Activated CD4-positive, alpha-beta memory T cell treated with anti-CD3 and anti-CD28 coated beads, Interleukin-2, amount 10 ng/mL, durations not matched to agents 7 days and 5 days (primary cell): ENCODE measurements around the gene MAP3K5. TPM values are rescaled to one million over a fixed set of nuclear protein-coding genes. Genes with fewer than 3 reads are reported as not detected.
A peak's percentile ranks its signal among the peaks of the same experiment; 100 is the strongest.
"Not testable (repeated sequence)": the region's sequence is repeated elsewhere in the genome, so short reads cannot be mapped to it uniquely, and the experiment has no call there.

ENCODE experiments used
- CTCF ChIA-PET: fragments of 350-600 bp; sonication (Branson Sonifier 250); formaldehyde crosslinking; loops from one replicate; lab custom pipeline; 2021; ENCODE audit warnings: antibody characterized with exemption, inconsistent platforms; lab: Charles Lee
- POLR2A ChIA-PET: fragments of 350-600 bp; sonication (Branson Sonifier 250); formaldehyde crosslinking; loops from one replicate; lab custom pipeline; 2021; ENCODE audit warnings: antibody characterized with exemption; lab: Charles Lee
- DNase-seq: peaks from one replicate; pipeline ENCODE4 v3.0.0-alpha.2; 2020
- H3K27ac Mint-ChIP-seq: one replicate; pipeline ENCODE4 v1.8.0; 2021; ENCODE audit warnings: mild to moderate bottlenecking, mixed read lengths
- H3K27me3 Mint-ChIP-seq: one replicate; pipeline ENCODE4 v1.8.0; 2021; ENCODE audit warnings: mixed read lengths
- H3K36me3 Mint-ChIP-seq: one replicate; pipeline ENCODE4 v1.8.0; 2021; ENCODE audit warnings: low read depth, mixed read lengths
- H3K4me1 Mint-ChIP-seq: one replicate; pipeline ENCODE4 v1.8.0; 2021; ENCODE audit warnings: mixed read lengths
- H3K4me3 Mint-ChIP-seq: one replicate; pipeline ENCODE4 v1.8.0; 2021; ENCODE audit warnings: mild to moderate bottlenecking, mixed read lengths
- H3K9me3 Mint-ChIP-seq: one replicate; pipeline ENCODE4 v1.8.0; 2021; ENCODE audit warnings: mixed read lengths
- total RNA-seq, 2 experiments: library from RNA; stranded (reverse); gene quantifications; one replicate each; pipeline ENCODE4 v1.2.3, GENCODE V29; 2021

MAP3K5 gene
- total RNA-seq, 2 experiments from 2014 or later, result 25.4 to 25.9 TPM

- peak overlapping the region; percentile 88 for H3K4me3 Mint-ChIP-seq
- peaks cover 60% of the 10 kb centered on the region for H3K4me1 Mint-ChIP-seq
- not testable (repeated sequence) for H3K27me3 Mint-ChIP-seq, DNase-seq, H3K9me3 Mint-ChIP-seq
- ChIA-PET POLR2A (interaction anchor here (0.7 to 10.1 kb wide), 10 partner anchors 27 to 500 kb away, joined by 3 to 237 read pairs (median 36); partner anchors contain the start of gene BCLAF1), CTCF (interaction anchor here (0.6 to 8.6 kb wide), 7 partner anchors 25 to 142 kb away, joined by 3 to 600 read pairs (median 4); no protein-coding TSS in a partner anchor)
- peak overlapping the region; percentile 88 for H3K27ac Mint-ChIP-seq
- H3K36me3 Mint-ChIP-seq, result peaks cover 31% of the 10 kb centered on the region
Observed at GRCh38 chr6:136789440-136789839, 2.8 kb downstream of the MAP3K5 start.

- peaks cover 42% of the 10 kb centered on the region for H3K36me3 Mint-ChIP-seq
- CTCF ChIA-PET, result interaction anchor here (0.8 to 8.6 kb wide), 7 partner anchors 24 to 140 kb away, joined by 3 to 600 read pairs (median 3); no protein-coding TSS in a partner anchor
- peak overlapping the region; percentile 88 for H3K27ac Mint-ChIP-seq
- H3K4me3 Mint-ChIP-seq, result peak overlapping the region; percentile 64
- POLR2A ChIA-PET, result interaction anchor here (1.0 to 10.1 kb wide), 8 partner anchors 26 to 499 kb away, joined by 3 to 237 read pairs (median 15); partner anchors contain the start of gene BCLAF1
- peaks cover 69% of the 10 kb centered on the region for H3K4me1 Mint-ChIP-seq
- no peaks in the 10 kb centered on the region for H3K9me3 Mint-ChIP-seq
- DNase-seq, result no peak
- H3K27me3 Mint-ChIP-seq, result no peaks in the 10 kb centered on the region
Observed at GRCh38 chr6:136788069-136788902, 4.0 kb downstream of the MAP3K5 start.

- H3K27ac Mint-ChIP-seq, result peak overlapping the region; percentile 88
- ChIA-PET CTCF (interaction anchor here (1.2 to 8.6 kb wide), 6 partner anchors 24 to 140 kb away, joined by 3 to 600 read pairs (median 3); no protein-coding TSS in a partner anchor), POLR2A (interaction anchor here (0.9 to 10.1 kb wide), 7 partner anchors 15 to 498 kb away, joined by 3 to 237 read pairs (median 5); partner anchors contain the start of gene BCLAF1)
- H3K36me3 Mint-ChIP-seq, result peaks cover 46% of the 10 kb centered on the region
- H3K4me1 Mint-ChIP-seq, result peaks cover 71% of the 10 kb centered on the region
- H3K27me3 Mint-ChIP-seq, result no peaks in the 10 kb centered on the region
- peak overlapping the region; percentile 64 for H3K4me3 Mint-ChIP-seq
- no peaks in the 10 kb centered on the region for H3K9me3 Mint-ChIP-seq
- no peak for DNase-seq
Observed at GRCh38 chr6:136787726-136788068, 4.6 kb downstream of the MAP3K5 start.

GRCh38 chr6:136786658-136787057 is 5.6 kb downstream of the MAP3K5 start:
- peak overlapping the region; percentile 37 for H3K27ac Mint-ChIP-seq
- H3K36me3 Mint-ChIP-seq, result peaks cover 49% of the 10 kb centered on the region
- ChIA-PET POLR2A (interaction anchor here (0.9 to 10.1 kb wide), 8 partner anchors 14 to 497 kb away, joined by 3 to 237 read pairs (median 4); partner anchors contain the start of gene BCLAF1), CTCF (interaction anchor here (0.8 to 8.6 kb wide), 6 partner anchors 23 to 139 kb away, joined by 3 to 600 read pairs (median 3); no protein-coding TSS in a partner anchor)
- H3K27me3 Mint-ChIP-seq, result no peaks in the 10 kb centered on the region
- H3K4me1 Mint-ChIP-seq, result peaks cover 78% of the 10 kb centered on the region
- H3K4me3 Mint-ChIP-seq, result no peak overlapping the region
- no peak for DNase-seq
- no peaks in the 10 kb centered on the region for H3K9me3 Mint-ChIP-seq

GRCh38 chr6:136784910-136785746 is 7.1 kb downstream of the MAP3K5 start:
- ChIA-PET CTCF (interaction anchor here (0.7 to 8.6 kb wide), 2 partner anchors 8 to 137 kb away, joined by 3 to 600 read pairs; no protein-coding TSS in a partner anchor), POLR2A (interaction anchor here (0.9 to 10.1 kb wide), 6 partner anchors 9 to 140 kb away, joined by 3 to 237 read pairs (median 21); no protein-coding TSS in a partner anchor)
- H3K4me3 Mint-ChIP-seq, result peak overlapping the region; percentile 62
- H3K36me3 Mint-ChIP-seq, result peaks cover 45% of the 10 kb centered on the region
- no peaks in the 10 kb centered on the region for H3K27me3 Mint-ChIP-seq
- H3K4me1 Mint-ChIP-seq, result peaks cover 77% of the 10 kb centered on the region
- no peaks in the 10 kb centered on the region for H3K9me3 Mint-ChIP-seq
- peak; percentile 68 for DNase-seq
- peak overlapping the region; percentile 83 for H3K27ac Mint-ChIP-seq

- Mint-ChIP-seq H3K36me3 (peaks cover 43% of the 10 kb centered on the region), H3K27me3 (no peaks in the 10 kb centered on the region), H3K27ac (peak overlapping the region; percentile 76), H3K4me3 (peak overlapping the region; percentile 62), H3K4me1 (peaks cover 77% of the 10 kb centered on the region), H3K9me3 (no peaks in the 10 kb centered on the region)
- ChIA-PET CTCF (interaction anchor here (1.4 kb wide), 1 partner anchor 8 kb away, joined by 10 read pairs; the partner anchor contains the start of gene MAP3K5), POLR2A (interaction anchor here (1.1 to 10.1 kb wide), 4 partner anchors 8 to 139 kb away, joined by 6 to 237 read pairs (median 34); partner anchors contain the start of gene MAP3K5)
- no peak for DNase-seq
Observed at GRCh38 chr6:136784271-136784664, 8.0 kb downstream of the MAP3K5 start.

- Mint-ChIP-seq H3K4me3 (peak overlapping the region; percentile 62), H3K36me3 (peaks cover 41% of the 10 kb centered on the region), H3K4me1 (peaks cover 72% of the 10 kb centered on the region), H3K27ac (peak overlapping the region; percentile 76), H3K9me3 (no peaks in the 10 kb centered on the region), H3K27me3 (no peaks in the 10 kb centered on the region)
- ChIA-PET POLR2A (interaction anchor here (1.1 to 10.1 kb wide), 5 partner anchors 9 to 139 kb away, joined by 3 to 237 read pairs (median 8); partner anchors contain the start of gene MAP3K5), CTCF (interaction anchor here (0.6 to 1.4 kb wide), 2 partner anchors 9 to 143 kb away, joined by 3 to 10 read pairs; partner anchors contain the start of gene MAP3K5)
- DNase-seq, result no peak
Observed at GRCh38 chr6:136783495-136784270, 8.6 kb downstream of the MAP3K5 start.

GRCh38 chr6:136783021-136783420 is 9.3 kb downstream of the MAP3K5 start:
- POLR2A ChIA-PET, result interaction anchor here (1.2 to 10.1 kb wide), 3 partner anchors 9 to 138 kb away, joined by 3 to 237 read pairs (median 10); partner anchors contain the start of gene MAP3K5
- CTCF ChIA-PET, result interaction anchor here (0.6 to 3.0 kb wide), 2 partner anchors 9 to 142 kb away, joined by 3 to 16 read pairs; partner anchors contain the start of gene MAP3K5
- Mint-ChIP-seq H3K27me3 (no peaks in the 10 kb centered on the region), H3K4me3 (no peak overlapping the region), H3K4me1 (peaks cover 66% of the 10 kb centered on the region), H3K27ac (peak overlapping the region; percentile 44), H3K9me3 (no peaks in the 10 kb centered on the region), H3K36me3 (peaks cover 36% of the 10 kb centered on the region)
- no peak for DNase-seq

GRCh38 chr6:136782021-136782770 is 10.1 kb downstream of the MAP3K5 start:
- no peaks in the 10 kb centered on the region for H3K9me3 Mint-ChIP-seq
- H3K4me3 Mint-ChIP-seq, result no peak overlapping the region
- H3K27ac Mint-ChIP-seq, result peak overlapping the region; percentile 44
- no peak for DNase-seq
- CTCF ChIA-PET, result interaction anchor here (0.6 to 3.0 kb wide), 5 partner anchors 8 to 185 kb away, joined by 3 to 16 read pairs (median 4); partner anchors contain the start of gene MAP3K5
- peaks cover 38% of the 10 kb centered on the region for H3K36me3 Mint-ChIP-seq
- peaks cover 57% of the 10 kb centered on the region for H3K4me1 Mint-ChIP-seq
- POLR2A ChIA-PET, result interaction anchor here (1.2 to 1.7 kb wide), 2 partner anchors 10 to 17 kb away, joined by 3 to 10 read pairs; partner anchors contain the start of gene MAP3K5
- H3K27me3 Mint-ChIP-seq, result no peaks in the 10 kb centered on the region

GRCh38 chr6:136780972-136781371 is 11.3 kb downstream of the MAP3K5 start:
- CTCF ChIA-PET, result interaction anchor here (1.2 to 3.0 kb wide), 2 partner anchors 10 to 11 kb away, joined by 5 to 16 read pairs; partner anchors contain the start of gene MAP3K5

More at GRCh38 chr6:136780972-136781371, 11.3 kb downstream of the MAP3K5 start:
- H3K27me3 Mint-ChIP-seq, result no peaks in the 10 kb centered on the region
- POLR2A ChIA-PET, result interaction anchor here (1.7 kb wide), 1 partner anchor 11 kb away, joined by 10 read pairs; the partner anchor contains the start of gene MAP3K5
- peaks cover 47% of the 10 kb centered on the region for H3K4me1 Mint-ChIP-seq
- H3K4me3 Mint-ChIP-seq, result no peak overlapping the region
- no peak for DNase-seq
- no peak overlapping the region for H3K27ac Mint-ChIP-seq
- peaks cover 41% of the 10 kb centered on the region for H3K36me3 Mint-ChIP-seq
- H3K9me3 Mint-ChIP-seq, result no peaks in the 10 kb centered on the region
